ENCODE measurements around the gene CCDC107.

- TF ChIP-seq, protein P1, sequence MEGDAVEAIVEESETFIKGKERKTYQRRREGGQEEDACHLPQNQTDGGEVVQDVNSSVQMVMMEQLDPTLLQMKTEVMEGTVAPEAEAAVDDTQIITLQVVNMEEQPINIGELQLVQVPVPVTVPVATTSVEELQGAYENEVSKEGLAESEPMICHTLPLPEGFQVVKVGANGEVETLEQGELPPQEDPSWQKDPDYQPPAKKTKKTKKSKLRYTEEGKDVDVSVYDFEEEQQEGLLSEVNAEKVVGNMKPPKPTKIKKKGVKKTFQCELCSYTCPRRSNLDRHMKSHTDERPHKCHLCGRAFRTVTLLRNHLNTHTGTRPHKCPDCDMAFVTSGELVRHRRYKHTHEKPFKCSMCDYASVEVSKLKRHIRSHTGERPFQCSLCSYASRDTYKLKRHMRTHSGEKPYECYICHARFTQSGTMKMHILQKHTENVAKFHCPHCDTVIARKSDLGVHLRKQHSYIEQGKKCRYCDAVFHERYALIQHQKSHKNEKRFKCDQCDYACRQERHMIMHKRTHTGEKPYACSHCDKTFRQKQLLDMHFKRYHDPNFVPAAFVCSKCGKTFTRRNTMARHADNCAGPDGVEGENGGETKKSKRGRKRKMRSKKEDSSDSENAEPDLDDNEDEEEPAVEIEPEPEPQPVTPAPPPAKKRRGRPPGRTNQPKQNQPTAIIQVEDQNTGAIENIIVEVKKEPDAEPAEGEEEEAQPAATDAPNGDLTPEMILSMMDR (conservative IDR thresholded peaks at IDR 0.05; ENCODE audit: low read depth in 2 of 2), result no peak
- TF ChIP-seq EZH2 (IDR thresholded peaks at IDR 0.05; ENCODE audit: low read depth, unreplicated experiment) (no peak), EZH2phosphoT487 (IDR thresholded peaks at IDR 0.05; ENCODE audit: unreplicated experiment) (no peak)
- TF ChIP-seq, protein P2, sequence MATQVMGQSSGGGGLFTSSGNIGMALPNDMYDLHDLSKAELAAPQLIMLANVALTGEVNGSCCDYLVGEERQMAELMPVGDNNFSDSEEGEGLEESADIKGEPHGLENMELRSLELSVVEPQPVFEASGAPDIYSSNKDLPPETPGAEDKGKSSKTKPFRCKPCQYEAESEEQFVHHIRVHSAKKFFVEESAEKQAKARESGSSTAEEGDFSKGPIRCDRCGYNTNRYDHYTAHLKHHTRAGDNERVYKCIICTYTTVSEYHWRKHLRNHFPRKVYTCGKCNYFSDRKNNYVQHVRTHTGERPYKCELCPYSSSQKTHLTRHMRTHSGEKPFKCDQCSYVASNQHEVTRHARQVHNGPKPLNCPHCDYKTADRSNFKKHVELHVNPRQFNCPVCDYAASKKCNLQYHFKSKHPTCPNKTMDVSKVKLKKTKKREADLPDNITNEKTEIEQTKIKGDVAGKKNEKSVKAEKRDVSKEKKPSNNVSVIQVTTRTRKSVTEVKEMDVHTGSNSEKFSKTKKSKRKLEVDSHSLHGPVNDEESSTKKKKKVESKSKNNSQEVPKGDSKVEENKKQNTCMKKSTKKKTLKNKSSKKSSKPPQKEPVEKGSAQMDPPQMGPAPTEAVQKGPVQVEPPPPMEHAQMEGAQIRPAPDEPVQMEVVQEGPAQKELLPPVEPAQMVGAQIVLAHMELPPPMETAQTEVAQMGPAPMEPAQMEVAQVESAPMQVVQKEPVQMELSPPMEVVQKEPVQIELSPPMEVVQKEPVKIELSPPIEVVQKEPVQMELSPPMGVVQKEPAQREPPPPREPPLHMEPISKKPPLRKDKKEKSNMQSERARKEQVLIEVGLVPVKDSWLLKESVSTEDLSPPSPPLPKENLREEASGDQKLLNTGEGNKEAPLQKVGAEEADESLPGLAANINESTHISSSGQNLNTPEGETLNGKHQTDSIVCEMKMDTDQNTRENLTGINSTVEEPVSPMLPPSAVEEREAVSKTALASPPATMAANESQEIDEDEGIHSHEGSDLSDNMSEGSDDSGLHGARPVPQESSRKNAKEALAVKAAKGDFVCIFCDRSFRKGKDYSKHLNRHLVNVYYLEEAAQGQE (IDR thresholded peaks at IDR 0.05; ENCODE audit: unreplicated experiment), result no peak
Observed at GRCh38 chr9:35691334-35691650, 33.2 kb downstream of the CCDC107 start.
